AG09319 (cell line): ENCODE results near the gene ARID1B.

Experiments
- DNase-seq: peaks from one replicate; pipeline ENCODE4 v3.0.0-alpha.2; 2010; ENCODE audit warnings: low read depth; ENCODE audit errors: extremely low read depth
- TF ChIP-seq, protein P1 (sequence below): IDR thresholded peaks from 2 replicates; pipeline ENCODE4 v1.5.1; 2011; ENCODE audit warnings: low read depth, mild to moderate bottlenecking, inconsistent platforms, low read length, moderate library complexity

Gene ARID1B

DNA sequence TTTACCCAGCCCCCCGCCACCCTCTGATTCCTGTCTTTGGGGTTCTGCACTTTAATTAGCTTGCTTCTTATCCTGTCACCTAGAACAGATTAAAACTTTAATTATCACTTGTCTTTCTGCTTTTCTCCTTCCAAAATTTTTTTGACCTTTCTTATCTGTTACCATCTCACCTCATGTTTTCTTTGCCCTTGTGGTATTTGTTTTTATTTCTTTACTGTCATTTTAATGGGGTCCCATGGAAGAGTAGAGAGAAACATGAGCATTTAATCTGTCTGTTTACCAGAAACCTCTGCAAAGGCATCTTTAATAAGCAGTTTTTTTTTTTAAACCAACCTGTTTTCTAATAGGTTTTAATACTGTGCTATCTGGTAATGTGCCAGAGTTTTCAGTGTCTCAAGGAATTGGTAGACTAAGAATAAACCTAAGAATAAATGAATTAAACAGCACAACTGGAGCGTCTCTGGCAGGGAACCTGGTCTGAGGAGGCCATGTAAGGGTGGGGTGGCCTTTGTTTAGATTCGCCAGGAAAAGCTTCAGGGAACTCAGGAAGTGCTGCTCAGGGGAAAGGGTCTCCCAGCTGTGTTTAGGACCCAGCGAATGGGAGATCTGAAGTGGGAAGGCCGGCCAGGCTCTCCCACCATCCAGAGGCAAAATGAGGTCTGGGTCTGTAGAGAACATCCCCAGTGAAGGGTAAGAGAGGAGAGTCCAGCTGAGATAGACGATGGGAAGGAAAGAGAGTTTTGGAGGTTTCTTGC is 69.8 kb downstream of the ARID1B start:
- TF ChIP-seq, protein P1, sequence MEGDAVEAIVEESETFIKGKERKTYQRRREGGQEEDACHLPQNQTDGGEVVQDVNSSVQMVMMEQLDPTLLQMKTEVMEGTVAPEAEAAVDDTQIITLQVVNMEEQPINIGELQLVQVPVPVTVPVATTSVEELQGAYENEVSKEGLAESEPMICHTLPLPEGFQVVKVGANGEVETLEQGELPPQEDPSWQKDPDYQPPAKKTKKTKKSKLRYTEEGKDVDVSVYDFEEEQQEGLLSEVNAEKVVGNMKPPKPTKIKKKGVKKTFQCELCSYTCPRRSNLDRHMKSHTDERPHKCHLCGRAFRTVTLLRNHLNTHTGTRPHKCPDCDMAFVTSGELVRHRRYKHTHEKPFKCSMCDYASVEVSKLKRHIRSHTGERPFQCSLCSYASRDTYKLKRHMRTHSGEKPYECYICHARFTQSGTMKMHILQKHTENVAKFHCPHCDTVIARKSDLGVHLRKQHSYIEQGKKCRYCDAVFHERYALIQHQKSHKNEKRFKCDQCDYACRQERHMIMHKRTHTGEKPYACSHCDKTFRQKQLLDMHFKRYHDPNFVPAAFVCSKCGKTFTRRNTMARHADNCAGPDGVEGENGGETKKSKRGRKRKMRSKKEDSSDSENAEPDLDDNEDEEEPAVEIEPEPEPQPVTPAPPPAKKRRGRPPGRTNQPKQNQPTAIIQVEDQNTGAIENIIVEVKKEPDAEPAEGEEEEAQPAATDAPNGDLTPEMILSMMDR: no peak
- DNase-seq: no peak

DNA sequence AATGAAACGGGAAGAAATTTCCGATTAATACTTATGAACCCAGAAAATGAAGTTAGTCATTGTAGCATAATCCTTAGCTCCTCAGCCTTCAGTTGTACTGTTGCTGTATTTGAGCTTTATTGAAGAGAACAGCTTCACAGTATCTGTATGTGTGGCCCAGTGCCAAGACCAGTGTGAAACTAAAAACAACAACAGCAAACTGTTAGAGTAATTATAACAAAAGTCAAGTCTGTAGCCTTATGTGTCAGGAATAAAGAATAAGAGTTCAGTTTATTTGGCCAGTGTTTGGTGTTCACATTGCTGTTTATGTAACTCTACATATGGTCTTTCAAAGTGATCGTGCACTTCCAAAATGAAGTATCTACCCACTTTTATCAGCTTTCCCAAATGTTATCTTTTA is 70.9 kb downstream of the ARID1B start:
- TF ChIP-seq, protein P1: no peak
- DNase-seq: no peak

DNA sequence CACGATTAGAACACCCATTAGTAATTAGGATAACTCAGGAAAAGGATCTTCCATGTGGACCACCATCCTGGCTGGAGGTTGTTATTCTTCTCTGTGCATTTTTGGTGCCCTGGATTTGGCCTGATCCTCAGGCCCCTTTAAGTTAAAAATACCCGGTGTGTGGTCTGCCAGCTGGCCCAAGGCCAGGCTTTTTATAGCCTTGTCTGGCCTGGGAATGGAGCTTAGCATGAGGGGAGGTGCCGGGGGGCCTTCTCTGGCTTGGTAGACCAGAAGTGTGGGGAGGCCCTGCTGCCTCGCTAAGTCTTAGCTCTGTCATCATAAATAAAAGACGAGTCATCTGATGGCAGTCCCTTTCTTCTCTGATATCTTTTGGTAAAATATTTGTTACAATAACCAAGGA is 71.4 kb downstream of the ARID1B start:
- DNase-seq: no peak
- TF ChIP-seq, protein P1: no peak

DNA sequence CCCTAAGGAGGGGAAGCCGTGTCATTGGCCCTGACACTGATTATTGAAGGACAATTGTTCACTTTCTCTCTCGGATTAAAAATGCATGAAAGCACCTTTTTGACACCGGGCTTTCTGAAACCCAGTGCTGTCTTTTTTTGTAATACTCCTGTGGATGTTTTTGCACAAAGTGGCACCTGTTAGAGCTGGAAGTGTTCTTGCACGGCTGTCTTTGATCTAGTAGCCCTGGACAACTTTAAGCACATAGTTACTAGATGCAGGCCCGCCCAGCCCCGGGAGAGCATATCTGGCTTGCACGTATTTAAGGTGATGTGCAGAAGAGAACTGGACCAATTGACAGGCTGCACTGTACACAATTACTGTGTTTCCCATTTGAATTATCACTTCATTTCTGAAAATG is 72.6 kb downstream of the ARID1B start:
- TF ChIP-seq, protein P1: no peak
- no peak for DNase-seq

DNA sequence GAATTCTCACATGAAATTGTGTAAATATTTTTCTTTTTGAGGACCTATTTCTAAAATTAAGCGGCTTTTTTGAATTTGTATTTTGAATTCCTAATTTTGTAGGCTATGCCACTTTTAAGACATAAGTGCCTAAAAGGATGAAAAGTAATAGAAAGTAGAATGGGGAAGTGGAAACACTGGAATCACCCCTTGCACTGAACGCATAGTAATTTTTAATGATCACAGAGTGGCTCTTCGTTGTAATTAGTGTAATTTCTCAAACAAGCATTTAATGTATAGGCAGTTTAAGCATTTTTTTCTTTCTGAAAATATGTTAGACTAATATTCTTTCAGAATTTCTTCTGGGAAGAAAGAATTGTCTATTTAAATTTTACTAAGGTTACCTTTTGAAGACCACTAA is 73.2 kb downstream of the ARID1B start:
- TF ChIP-seq, protein P1: no peak
- no peak for DNase-seq

DNA sequence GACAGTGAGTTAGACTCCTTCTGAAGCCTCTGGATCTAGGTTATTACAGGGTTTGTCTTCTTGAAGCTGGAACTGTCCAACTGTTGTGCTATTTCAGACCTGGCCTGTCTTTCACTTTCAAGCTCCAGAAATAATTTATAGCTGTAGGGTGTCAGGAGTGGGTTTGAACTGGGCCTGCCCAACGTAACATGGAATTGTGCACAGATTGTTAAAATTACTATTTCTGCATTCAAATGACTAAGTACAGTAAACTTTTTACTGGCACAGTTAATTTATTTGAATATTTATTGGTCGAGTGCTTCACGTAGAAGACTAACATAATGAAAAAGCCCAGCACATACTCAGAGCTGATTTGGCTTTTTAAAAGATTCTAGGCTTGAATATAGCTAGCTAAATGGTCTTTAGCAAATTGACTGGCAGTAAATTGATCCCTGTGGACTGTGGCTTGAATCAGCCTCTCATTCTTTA is 74.3 kb downstream of the ARID1B start:
- TF ChIP-seq, protein P1: no peak
- no peak for DNase-seq

DNA sequence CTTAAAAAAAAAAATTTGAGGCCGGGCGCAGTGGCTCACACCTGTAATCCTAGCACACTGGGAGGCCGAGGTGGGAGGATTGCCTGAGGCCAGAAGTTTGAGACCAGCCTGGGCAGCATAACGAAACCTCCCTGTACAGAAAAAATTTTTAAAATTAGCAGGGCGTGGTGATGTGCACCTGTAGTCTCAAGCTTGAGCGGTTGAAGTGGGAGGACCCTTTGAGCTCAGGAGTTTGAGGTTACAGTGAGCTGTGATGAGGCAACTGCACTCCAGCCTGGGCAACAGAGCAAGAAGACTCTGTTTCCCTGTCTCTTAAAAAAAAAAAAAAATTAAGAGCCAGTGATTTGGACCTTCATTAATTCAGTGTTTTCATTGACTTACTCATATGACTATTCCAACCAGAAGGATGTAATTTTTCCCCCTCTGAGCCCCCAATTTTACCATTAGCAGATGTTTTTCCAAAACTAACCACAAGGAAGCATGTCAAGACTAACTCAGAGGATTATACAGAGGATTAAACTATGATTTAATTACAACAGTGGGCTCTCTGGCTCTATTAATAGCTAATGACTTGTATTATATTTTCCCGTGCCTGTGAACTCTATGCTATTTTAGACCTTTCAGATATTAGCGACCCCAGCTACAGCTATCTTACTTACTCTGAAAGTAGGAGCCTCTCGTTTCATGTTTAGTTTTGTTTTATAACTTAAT is 75.1 kb downstream of the ARID1B start:
- TF ChIP-seq, protein P1: no peak
- DNase-seq: no peak
